ENCODE results near the gene LGMN. TPM values are rescaled to one million over a fixed set of nuclear protein-coding genes. Genes with fewer than 3 reads are reported as not detected.

Gene LGMN
- total RNA-seq, 1 donor from 2014 or later = 37.0 TPM

DNA sequence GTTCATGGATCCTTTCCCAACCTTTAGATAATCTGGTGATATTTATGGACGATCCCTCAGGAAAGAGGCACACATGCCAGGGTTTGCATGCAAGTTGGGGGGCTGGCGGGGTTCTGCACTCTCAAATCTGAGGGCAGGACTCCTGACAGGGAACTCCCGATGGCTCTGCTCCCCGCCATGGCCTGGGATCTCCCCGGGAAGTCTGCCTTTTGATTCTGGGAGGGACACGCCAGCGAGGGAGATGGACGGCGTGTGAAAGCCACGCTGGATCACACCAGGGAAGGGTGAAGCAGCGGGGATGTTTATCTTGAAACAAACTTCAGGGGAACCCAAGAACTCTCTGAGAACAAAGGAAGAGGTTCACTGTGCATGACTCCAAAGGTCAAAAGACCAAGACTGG is 43.6 kb downstream of the LGMN start:
- Mint-ChIP-seq H3K4me1 (peaks cover 5% of the 10 kb centered on the region), H3K36me3 (ENCODE audit: low read depth) (peaks cover 2% of the 10 kb centered on the region), H3K9me3 (no peaks in the 10 kb centered on the region), H3K27ac (ENCODE audit: unreplicated experiment) (no peak overlapping the region), H3K27me3 (ENCODE audit: low read depth) (no peaks in the 10 kb centered on the region), H3K4me3 (no peak overlapping the region)
- DNase-seq (ENCODE audit: low read depth, low spot score) = no peak
- TF ChIP-seq, protein P1, sequence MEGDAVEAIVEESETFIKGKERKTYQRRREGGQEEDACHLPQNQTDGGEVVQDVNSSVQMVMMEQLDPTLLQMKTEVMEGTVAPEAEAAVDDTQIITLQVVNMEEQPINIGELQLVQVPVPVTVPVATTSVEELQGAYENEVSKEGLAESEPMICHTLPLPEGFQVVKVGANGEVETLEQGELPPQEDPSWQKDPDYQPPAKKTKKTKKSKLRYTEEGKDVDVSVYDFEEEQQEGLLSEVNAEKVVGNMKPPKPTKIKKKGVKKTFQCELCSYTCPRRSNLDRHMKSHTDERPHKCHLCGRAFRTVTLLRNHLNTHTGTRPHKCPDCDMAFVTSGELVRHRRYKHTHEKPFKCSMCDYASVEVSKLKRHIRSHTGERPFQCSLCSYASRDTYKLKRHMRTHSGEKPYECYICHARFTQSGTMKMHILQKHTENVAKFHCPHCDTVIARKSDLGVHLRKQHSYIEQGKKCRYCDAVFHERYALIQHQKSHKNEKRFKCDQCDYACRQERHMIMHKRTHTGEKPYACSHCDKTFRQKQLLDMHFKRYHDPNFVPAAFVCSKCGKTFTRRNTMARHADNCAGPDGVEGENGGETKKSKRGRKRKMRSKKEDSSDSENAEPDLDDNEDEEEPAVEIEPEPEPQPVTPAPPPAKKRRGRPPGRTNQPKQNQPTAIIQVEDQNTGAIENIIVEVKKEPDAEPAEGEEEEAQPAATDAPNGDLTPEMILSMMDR (conservative IDR thresholded peaks at IDR 0.05) = no peak

DNA sequence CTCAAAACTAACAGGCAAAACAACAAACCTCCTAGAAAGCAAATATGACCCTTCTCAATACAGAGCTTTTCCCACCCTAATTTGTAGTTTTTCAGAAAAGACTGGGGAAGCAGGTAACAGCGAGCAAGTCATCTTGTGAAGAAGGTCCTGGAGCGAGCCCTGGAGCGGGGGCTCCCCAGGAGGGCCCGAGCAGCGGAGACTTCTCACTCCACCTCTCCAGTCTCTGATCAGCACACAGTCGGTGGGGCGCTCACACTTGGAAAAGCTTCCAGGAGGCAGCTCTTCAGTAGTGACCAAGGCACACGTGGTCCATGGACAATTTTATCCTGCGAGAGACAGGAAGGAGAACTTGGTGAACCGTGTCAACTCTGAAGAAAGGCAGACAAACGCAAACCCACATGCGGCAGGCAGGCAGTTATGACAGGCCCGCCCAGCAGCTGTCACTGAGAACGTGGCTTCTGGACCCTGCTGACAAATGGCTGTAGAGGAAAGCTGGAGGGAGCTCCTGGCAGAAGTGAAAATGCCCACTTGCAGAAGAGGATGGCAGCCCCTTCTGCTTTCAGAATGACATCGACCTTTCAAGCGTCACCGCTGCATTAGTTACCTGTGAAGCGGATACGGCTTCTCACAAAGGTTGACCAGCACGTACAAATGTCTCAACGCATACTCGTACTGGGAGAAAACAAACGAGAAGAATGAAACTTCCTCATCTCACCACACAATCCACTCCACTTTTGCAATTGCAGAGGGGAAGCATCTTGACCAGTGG is 44.2 kb downstream of the LGMN start:
- Mint-ChIP-seq H3K27ac (ENCODE audit: unreplicated experiment) (no peak overlapping the region), H3K9me3 (no peaks in the 10 kb centered on the region), H3K4me1 (peaks cover 5% of the 10 kb centered on the region), H3K27me3 (ENCODE audit: low read depth) (no peaks in the 10 kb centered on the region), H3K36me3 (ENCODE audit: low read depth) (peaks cover 2% of the 10 kb centered on the region), H3K4me3 (no peak overlapping the region)
- TF ChIP-seq, protein P1 (conservative IDR thresholded peaks at IDR 0.05) = no peak
- DNase-seq (ENCODE audit: low read depth, low spot score) = no peak

DNA sequence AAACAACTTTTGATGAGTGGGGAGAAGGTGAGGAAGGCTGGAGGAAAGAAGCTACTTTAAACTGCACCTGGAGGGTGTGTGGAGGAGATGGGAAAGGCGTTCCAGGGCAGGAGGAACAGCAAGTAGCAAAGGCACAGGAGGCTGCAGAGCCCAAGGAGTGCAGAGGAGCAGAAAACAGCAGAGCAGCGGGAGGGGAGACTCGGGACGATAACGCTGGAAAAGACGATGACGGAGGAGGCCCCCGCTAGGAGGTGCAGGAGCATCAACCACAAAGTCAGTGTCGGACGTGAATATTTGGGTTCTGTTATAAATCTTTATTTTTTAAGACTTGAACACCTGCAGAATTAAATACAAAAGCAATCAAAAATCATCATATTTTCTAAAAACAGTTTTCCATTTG is 44.9 kb downstream of the LGMN start:
- Mint-ChIP-seq H3K27me3 (ENCODE audit: low read depth) (no peaks in the 10 kb centered on the region), H3K4me3 (no peak overlapping the region), H3K9me3 (no peaks in the 10 kb centered on the region), H3K36me3 (ENCODE audit: low read depth) (peaks cover 2% of the 10 kb centered on the region), H3K27ac (ENCODE audit: unreplicated experiment) (no peak overlapping the region), H3K4me1 (no peaks in the 10 kb centered on the region)
- no peak for DNase-seq (ENCODE audit: low read depth, low spot score)
- TF ChIP-seq, protein P1 (conservative IDR thresholded peaks at IDR 0.05) = no peak

DNA sequence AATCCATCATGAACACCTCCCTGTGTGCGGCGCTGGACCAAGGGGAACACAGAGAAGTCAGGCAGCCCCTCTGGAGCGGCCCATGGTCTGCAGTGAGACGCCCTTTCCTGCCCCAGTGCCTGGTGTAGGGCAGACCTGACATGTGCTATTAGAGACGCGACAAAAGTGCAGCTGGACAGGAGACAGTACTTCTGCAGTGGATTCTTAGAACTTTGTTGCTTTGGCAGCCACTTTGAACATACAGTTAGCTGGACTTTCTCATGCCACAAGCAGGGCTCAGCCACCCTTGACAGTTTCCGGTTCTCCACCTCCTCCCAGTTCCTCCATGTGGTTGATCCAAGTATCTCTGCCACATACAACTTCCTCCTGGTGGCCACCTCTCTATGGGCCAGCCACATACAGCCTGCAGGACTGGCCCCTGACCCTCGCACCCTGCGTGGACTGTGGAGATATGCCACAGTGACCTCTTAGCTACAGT is 45.9 kb downstream of the LGMN start:
- peak overlapping the region; percentile 30 for H3K27ac Mint-ChIP-seq (ENCODE audit: unreplicated experiment)
- no peak overlapping the region for H3K4me3 Mint-ChIP-seq
- H3K9me3 Mint-ChIP-seq = no peaks in the 10 kb centered on the region
- H3K36me3 Mint-ChIP-seq (ENCODE audit: low read depth) = peaks cover 2% of the 10 kb centered on the region
- TF ChIP-seq, protein P1 (conservative IDR thresholded peaks at IDR 0.05) = no peak
- peaks cover 1% of the 10 kb centered on the region for H3K27me3 Mint-ChIP-seq (ENCODE audit: low read depth)
- no peak for DNase-seq (ENCODE audit: low read depth, low spot score)
- no peaks in the 10 kb centered on the region for H3K4me1 Mint-ChIP-seq

DNA sequence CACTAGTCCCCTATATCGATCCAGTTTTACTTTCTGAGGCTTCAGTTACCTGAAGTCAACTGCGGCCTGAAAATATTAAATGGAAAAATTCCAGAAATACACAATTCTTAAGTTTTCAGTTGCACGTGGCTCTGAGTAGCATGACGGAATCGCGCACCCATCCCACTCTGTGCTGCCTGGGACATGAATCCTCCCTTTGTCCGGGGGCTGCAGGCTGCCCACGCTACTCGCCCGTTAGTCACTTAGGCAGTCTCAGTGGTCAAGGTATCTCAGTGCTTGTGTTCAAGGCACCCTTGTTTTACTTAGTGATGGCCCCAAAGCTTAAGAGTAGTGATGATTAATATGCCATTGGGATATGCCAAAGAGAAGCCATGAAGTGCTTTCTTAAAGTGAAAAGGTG is 46.6 kb downstream of the LGMN start:
- H3K27ac Mint-ChIP-seq (ENCODE audit: unreplicated experiment) = no peak overlapping the region
- H3K4me3 Mint-ChIP-seq = no peak overlapping the region
- DNase-seq (ENCODE audit: low read depth, low spot score) = no peak
- H3K36me3 Mint-ChIP-seq (ENCODE audit: low read depth) = peaks cover 2% of the 10 kb centered on the region
- H3K27me3 Mint-ChIP-seq (ENCODE audit: low read depth) = peaks cover 5% of the 10 kb centered on the region
- TF ChIP-seq, protein P1 (conservative IDR thresholded peaks at IDR 0.05) = no peak
- H3K9me3 Mint-ChIP-seq = no peaks in the 10 kb centered on the region
- no peaks in the 10 kb centered on the region for H3K4me1 Mint-ChIP-seq

Data from neural crest cell (in vitro differentiated cells).